WTC11 (cell line): Measurements from ENCODE around the gene PDE8A. TPM values are rescaled to one million over a fixed set of nuclear protein-coding genes. Genes with fewer than 3 reads are reported as not detected.
A peak's percentile ranks its signal among the peaks of the same experiment; 100 is the strongest.

ENCODE experiments used
- ATAC-seq: fragments of 200-7000 bp; cut with Tn5 transposase; 2 replicates; pipeline ENCODE4 v1.10.0; 2021; ENCODE audit warnings: mild to moderate bottlenecking, moderate library complexity
- CTCF ChIA-PET: fragments of 300-600 bp; sonication (Branson Sonifier 250); formaldehyde crosslinking; loops from one replicate; lab custom pipeline; 2021; ENCODE audit warnings: antibody characterized with exemption; lab: Charles Lee
- POLR2A ChIA-PET: fragments of 350-600 bp; sonication (Branson Sonifier 250); formaldehyde crosslinking; loops from one replicate; lab custom pipeline; 2021; ENCODE audit warnings: antibody characterized with exemption; lab: Charles Lee
- DNase-seq: peaks from one replicate; pipeline ENCODE4 v3.0.0; 2021; ENCODE audit warnings: low spot score
- H3K27ac Mint-ChIP-seq: 2 replicates; pipeline ENCODE4 v1.8.0; 2021; ENCODE audit warnings: mixed read lengths
- H3K27me3 Mint-ChIP-seq: 2 replicates; pipeline ENCODE4 v1.8.0; 2021; ENCODE audit warnings: low read depth, mild to moderate bottlenecking, moderate library complexity, mixed read lengths
- H3K36me3 Mint-ChIP-seq: 2 replicates; pipeline ENCODE4 v1.8.0; 2021; ENCODE audit warnings: mixed read lengths
- H3K4me1 Mint-ChIP-seq: 2 replicates; pipeline ENCODE4 v1.8.0; 2022; ENCODE audit warnings: mixed read lengths
- H3K4me3 Mint-ChIP-seq: 2 replicates; pipeline ENCODE4 v1.8.0; 2021; ENCODE audit warnings: mild to moderate bottlenecking, moderate library complexity, mixed read lengths
- H3K9me3 Mint-ChIP-seq: 2 replicates; pipeline ENCODE4 v1.8.0; 2021; ENCODE audit warnings: mixed read lengths
- CREM ChIP-seq: sonication (generic); formaldehyde crosslinking; IDR thresholded peaks from 2 replicates; pipeline ENCODE4 v1.8.1; 2022; ENCODE audit warnings: mild to moderate bottlenecking, missing genetic modification reagents, moderate library complexity
- ELF4 ChIP-seq: sonication (generic); formaldehyde crosslinking; IDR thresholded peaks from 2 replicates; pipeline ENCODE4 v1.8.1; 2022; ENCODE audit warnings: low read depth, mild to moderate bottlenecking, moderate library complexity, missing genetic modification reagents
- ETV6 ChIP-seq: sonication (generic); formaldehyde crosslinking; IDR thresholded peaks from 2 replicates; pipeline ENCODE4 v1.8.1; 2022; ENCODE audit warnings: mild to moderate bottlenecking, missing genetic modification reagents
- GABPB1 ChIP-seq: sonication (generic); formaldehyde crosslinking; IDR thresholded peaks from 2 replicates; pipeline ENCODE4 v1.8.1; 2023; ENCODE audit warnings: mild to moderate bottlenecking, missing genetic modification reagents
- JAZF1 ChIP-seq: fragments of 250-450 bp; sonication (Bioruptor Pico); IDR thresholded peaks from 2 replicates; pipeline ENCODE4 v1.9.0; 2021; ENCODE audit warnings: moderate library complexity, mild to moderate bottlenecking, inconsistent platforms
- MYBL2 ChIP-seq: sonication (generic); formaldehyde crosslinking; IDR thresholded peaks from 2 replicates; pipeline ENCODE4 v1.8.1; 2023; ENCODE audit warnings: mild to moderate bottlenecking, moderate library complexity, missing genetic modification reagents
- PRRX2 ChIP-seq: fragments of 250-450 bp; sonication (Bioruptor Pico); IDR thresholded peaks from 2 replicates; pipeline ENCODE4 v1.8.0; 2021; ENCODE audit warnings: mild to moderate bottlenecking
- SMAD3 ChIP-seq: sonication (generic); formaldehyde crosslinking; IDR thresholded peaks from 2 replicates; pipeline ENCODE4 v1.8.0; 2022; ENCODE audit warnings: missing genetic modification reagents, mild to moderate bottlenecking, borderline replicate concordance
- TEAD4 ChIP-seq: sonication (generic); formaldehyde crosslinking; IDR thresholded peaks from 2 replicates; pipeline ENCODE4 v1.8.0; 2022; ENCODE audit warnings: mild to moderate bottlenecking, missing genetic modification reagents
- ZNF219 ChIP-seq: sonication (generic); formaldehyde crosslinking; IDR thresholded peaks from 2 replicates; pipeline ENCODE4 v1.8.0; 2023; ENCODE audit warnings: missing genetic modification reagents, mild to moderate bottlenecking, borderline replicate concordance
- ZNF263 ChIP-seq: sonication (generic); formaldehyde crosslinking; IDR thresholded peaks from 2 replicates; pipeline ENCODE4 v1.8.1; 2022; ENCODE audit warnings: low read depth, mild to moderate bottlenecking, moderate library complexity, missing genetic modification reagents
- ZNF416 ChIP-seq: fragments of 250-450 bp; sonication (Bioruptor Pico); IDR thresholded peaks from 2 replicates; pipeline ENCODE4 v1.9.0; 2021; ENCODE audit warnings: mild to moderate bottlenecking, inconsistent platforms
- total RNA-seq: library from RNA; stranded (reverse); gene quantifications from 3 replicates; pipeline ENCODE4 v1.2.3, GENCODE V29; 2021
- TF ChIP-seq, protein P1 (sequence below): sonication (generic); formaldehyde crosslinking; IDR thresholded peaks from 2 replicates; pipeline ENCODE4 v1.8.0; 2022; ENCODE audit warnings: mild to moderate bottlenecking, missing genetic modification reagents
- TF ChIP-seq, protein P2 (sequence below): sonication (generic); formaldehyde crosslinking; IDR thresholded peaks from 2 replicates; pipeline ENCODE4 v1.8.0; 2022; ENCODE audit warnings: mild to moderate bottlenecking, missing genetic modification reagents
- TF ChIP-seq, protein P3 (sequence below): fragments of 200-600 bp; IDR thresholded peaks from 2 replicates; pipeline ENCODE4 v1.8.0; 2022; ENCODE audit warnings: antibody characterized with exemption
- TF ChIP-seq, protein P4 (sequence below): sonication (generic); formaldehyde crosslinking; IDR thresholded peaks from 2 replicates; pipeline ENCODE4 v1.8.0; 2022; ENCODE audit warnings: missing genetic modification reagents
- TF ChIP-seq, protein P5 (sequence below): fragments of 250-450 bp; sonication (Bioruptor Pico); IDR thresholded peaks from 2 replicates; pipeline ENCODE4 v1.8.0; 2021; ENCODE audit warnings: mild to moderate bottlenecking
- TF ChIP-seq, protein P6 (sequence below): sonication (generic); formaldehyde crosslinking; IDR thresholded peaks from 2 replicates; pipeline ENCODE4 v1.8.1; 2023; ENCODE audit warnings: mild to moderate bottlenecking, missing genetic modification reagents, moderate library complexity

PDE8A gene
- total RNA-seq, 1 experiment from 2014 or later, result 13.9 TPM

DNA sequence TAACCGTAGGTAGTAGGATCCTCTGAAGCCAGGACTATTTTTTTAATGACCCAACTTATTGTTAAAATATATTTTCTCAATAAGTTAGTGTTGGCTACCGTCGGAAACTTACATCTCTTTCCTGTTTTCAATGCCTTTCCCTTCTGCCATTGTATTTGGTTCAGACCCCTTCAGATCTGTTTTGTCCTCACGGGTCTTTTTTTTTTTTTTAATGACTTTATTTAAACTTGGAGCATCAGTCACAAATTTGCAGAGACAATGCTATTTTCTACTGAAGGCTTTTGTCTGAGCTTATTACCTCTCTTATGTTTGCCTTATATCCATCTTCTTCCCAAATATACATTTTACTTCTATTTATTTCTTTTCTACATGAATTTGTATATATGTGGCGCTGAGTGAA lies 47.6 kb downstream of the PDE8A start:
- H3K27me3 Mint-ChIP-seq, result no peaks in the 10 kb centered on the region
- TF ChIP-seq, protein P1, sequence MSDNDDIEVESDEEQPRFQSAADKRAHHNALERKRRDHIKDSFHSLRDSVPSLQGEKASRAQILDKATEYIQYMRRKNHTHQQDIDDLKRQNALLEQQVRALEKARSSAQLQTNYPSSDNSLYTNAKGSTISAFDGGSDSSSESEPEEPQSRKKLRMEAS, result no peak
- TF ChIP-seq CREM (CRISPR knock-in tag), result no peak
- no peak for TF ChIP-seq GABPB1 (CRISPR knock-in tag)
- TF ChIP-seq ZNF416 (CRISPR knock-in tag), result no peak
- no peak for TF ChIP-seq PRRX2 (CRISPR knock-in tag)
- no peak for TF ChIP-seq TEAD4
- TF ChIP-seq, protein P2, sequence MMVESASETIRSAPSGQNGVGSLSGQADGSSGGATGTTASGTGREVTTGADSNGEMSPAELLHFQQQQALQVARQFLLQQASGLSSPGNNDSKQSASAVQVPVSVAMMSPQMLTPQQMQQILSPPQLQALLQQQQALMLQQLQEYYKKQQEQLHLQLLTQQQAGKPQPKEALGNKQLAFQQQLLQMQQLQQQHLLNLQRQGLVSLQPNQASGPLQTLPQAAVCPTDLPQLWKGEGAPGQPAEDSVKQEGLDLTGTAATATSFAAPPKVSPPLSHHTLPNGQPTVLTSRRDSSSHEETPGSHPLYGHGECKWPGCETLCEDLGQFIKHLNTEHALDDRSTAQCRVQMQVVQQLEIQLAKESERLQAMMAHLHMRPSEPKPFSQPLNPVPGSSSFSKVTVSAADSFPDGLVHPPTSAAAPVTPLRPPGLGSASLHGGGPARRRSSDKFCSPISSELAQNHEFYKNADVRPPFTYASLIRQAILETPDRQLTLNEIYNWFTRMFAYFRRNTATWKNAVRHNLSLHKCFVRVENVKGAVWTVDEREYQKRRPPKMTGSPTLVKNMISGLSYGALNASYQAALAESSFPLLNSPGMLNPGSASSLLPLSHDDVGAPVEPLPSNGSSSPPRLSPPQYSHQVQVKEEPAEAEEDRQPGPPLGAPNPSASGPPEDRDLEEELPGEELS (CRISPR knock-in tag), result no peak
- no peak for TF ChIP-seq SMAD3 (CRISPR knock-in tag)
- ChIA-PET POLR2A (no interaction called here), CTCF (no interaction called here)
- ATAC-seq (no peak), DNase-seq (no peak)
- no peaks in the 10 kb centered on the region for H3K9me3 Mint-ChIP-seq
- peaks cover 54% of the 10 kb centered on the region for H3K4me1 Mint-ChIP-seq
- H3K36me3 Mint-ChIP-seq, result no peaks in the 10 kb centered on the region
- H3K27ac Mint-ChIP-seq, result no peak overlapping the region
- H3K4me3 Mint-ChIP-seq, result no peak overlapping the region

DNA sequence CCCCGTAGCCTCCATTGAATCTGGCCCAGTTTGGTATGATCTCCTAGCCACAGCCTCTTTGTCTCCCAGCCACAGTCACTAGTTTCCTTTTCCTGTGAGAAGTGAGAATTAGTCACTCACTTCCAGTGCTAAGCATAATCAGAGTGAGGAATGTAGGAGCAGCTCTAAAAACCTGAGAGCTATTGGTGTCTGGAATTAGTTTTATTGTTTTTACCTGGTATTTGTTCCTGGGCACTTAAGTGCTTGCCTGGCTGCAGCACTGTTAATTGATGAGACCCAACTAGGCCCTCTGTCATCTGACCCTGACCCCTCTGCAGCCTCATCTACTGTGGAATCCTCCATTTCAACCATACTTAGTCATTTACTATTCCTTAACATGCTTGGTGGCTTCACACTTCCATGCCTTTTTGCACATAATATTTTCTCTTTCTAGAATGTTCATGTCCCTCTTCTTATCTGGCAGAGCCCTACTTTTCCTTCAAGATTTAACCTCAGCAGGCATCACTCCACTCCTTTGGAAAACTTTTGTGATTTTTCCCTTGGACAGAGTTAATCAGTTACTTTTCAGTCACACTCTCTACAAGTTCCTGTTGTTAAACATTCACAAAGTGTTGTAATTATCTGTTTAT lies 48.8 kb downstream of the PDE8A start:
- Mint-ChIP-seq H3K9me3 (no peaks in the 10 kb centered on the region), H3K27ac (no peak overlapping the region), H3K4me1 (peaks cover 45% of the 10 kb centered on the region), H3K4me3 (no peak overlapping the region), H3K36me3 (no peaks in the 10 kb centered on the region), H3K27me3 (no peaks in the 10 kb centered on the region)
- POLR2A ChIA-PET, result no interaction called here
- TF ChIP-seq, protein P3, sequence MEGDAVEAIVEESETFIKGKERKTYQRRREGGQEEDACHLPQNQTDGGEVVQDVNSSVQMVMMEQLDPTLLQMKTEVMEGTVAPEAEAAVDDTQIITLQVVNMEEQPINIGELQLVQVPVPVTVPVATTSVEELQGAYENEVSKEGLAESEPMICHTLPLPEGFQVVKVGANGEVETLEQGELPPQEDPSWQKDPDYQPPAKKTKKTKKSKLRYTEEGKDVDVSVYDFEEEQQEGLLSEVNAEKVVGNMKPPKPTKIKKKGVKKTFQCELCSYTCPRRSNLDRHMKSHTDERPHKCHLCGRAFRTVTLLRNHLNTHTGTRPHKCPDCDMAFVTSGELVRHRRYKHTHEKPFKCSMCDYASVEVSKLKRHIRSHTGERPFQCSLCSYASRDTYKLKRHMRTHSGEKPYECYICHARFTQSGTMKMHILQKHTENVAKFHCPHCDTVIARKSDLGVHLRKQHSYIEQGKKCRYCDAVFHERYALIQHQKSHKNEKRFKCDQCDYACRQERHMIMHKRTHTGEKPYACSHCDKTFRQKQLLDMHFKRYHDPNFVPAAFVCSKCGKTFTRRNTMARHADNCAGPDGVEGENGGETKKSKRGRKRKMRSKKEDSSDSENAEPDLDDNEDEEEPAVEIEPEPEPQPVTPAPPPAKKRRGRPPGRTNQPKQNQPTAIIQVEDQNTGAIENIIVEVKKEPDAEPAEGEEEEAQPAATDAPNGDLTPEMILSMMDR, result no peak
- no peak for TF ChIP-seq ELF4
- TF ChIP-seq MYBL2 (CRISPR knock-in tag), result no peak
- TF ChIP-seq, protein P4, sequence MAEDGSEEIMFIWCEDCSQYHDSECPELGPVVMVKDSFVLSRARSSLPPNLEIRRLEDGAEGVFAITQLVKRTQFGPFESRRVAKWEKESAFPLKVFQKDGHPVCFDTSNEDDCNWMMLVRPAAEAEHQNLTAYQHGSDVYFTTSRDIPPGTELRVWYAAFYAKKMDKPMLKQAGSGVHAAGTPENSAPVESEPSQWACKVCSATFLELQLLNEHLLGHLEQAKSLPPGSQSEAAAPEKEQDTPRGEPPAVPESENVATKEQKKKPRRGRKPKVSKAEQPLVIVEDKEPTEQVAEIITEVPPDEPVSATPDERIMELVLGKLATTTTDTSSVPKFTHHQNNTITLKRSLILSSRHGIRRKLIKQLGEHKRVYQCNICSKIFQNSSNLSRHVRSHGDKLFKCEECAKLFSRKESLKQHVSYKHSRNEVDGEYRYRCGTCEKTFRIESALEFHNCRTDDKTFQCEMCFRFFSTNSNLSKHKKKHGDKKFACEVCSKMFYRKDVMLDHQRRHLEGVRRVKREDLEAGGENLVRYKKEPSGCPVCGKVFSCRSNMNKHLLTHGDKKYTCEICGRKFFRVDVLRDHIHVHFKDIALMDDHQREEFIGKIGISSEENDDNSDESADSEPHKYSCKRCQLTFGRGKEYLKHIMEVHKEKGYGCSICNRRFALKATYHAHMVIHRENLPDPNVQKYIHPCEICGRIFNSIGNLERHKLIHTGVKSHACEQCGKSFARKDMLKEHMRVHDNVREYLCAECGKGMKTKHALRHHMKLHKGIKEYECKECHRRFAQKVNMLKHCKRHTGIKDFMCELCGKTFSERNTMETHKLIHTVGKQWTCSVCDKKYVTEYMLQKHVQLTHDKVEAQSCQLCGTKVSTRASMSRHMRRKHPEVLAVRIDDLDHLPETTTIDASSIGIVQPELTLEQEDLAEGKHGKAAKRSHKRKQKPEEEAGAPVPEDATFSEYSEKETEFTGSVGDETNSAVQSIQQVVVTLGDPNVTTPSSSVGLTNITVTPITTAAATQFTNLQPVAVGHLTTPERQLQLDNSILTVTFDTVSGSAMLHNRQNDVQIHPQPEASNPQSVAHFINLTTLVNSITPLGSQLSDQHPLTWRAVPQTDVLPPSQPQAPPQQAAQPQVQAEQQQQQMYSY (CRISPR knock-in tag), result no peak
- TF ChIP-seq ZNF263 (CRISPR knock-in tag), result no peak
- TF ChIP-seq, protein P5, sequence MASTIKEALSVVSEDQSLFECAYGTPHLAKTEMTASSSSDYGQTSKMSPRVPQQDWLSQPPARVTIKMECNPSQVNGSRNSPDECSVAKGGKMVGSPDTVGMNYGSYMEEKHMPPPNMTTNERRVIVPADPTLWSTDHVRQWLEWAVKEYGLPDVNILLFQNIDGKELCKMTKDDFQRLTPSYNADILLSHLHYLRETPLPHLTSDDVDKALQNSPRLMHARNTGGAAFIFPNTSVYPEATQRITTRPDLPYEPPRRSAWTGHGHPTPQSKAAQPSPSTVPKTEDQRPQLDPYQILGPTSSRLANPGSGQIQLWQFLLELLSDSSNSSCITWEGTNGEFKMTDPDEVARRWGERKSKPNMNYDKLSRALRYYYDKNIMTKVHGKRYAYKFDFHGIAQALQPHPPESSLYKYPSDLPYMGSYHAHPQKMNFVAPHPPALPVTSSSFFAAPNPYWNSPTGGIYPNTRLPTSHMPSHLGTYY (CRISPR knock-in tag), result no peak
- TF ChIP-seq, protein P6, sequence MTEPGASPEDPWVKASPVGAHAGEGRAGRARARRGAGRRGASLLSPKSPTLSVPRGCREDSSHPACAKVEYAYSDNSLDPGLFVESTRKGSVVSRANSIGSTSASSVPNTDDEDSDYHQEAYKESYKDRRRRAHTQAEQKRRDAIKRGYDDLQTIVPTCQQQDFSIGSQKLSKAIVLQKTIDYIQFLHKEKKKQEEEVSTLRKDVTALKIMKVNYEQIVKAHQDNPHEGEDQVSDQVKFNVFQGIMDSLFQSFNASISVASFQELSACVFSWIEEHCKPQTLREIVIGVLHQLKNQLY, result no peak
- no peak for TF ChIP-seq JAZF1 (CRISPR knock-in tag)
- no peak for TF ChIP-seq ZNF219
- no peak for TF ChIP-seq ETV6 (CRISPR knock-in tag)
- CTCF ChIA-PET, result interaction anchor here (1.0 to 2.3 kb wide), 3 partner anchors 13 to 138 kb away, joined by 3 to 8 read pairs (median 3); no protein-coding TSS in a partner anchor
- DNase-seq (no peak), ATAC-seq (0 out of 2 replicates have a peak, but pooled peaks have one; percentile 14)
